Astrocyte (in vitro differentiated cells and primary cell): ENCODE measurements around the gene LRIG1. TPM values are rescaled to one million over a fixed set of nuclear protein-coding genes. Genes with fewer than 3 reads are reported as not detected.

Experiments used
- DNase-seq: peaks from one replicate; pipeline ENCODE4 v3.0.0-alpha.2; 2010; ENCODE audit warnings: low read depth
- FAIRE-seq: peaks from 2 replicates; lab custom pipeline; 2011; peaks lifted over from hg19 to GRCh38; lab: Jason Lieb, UNC
- H2AFZ ChIP-seq: 2 replicates; pipeline ENCODE4 v1.6.0; 2012; ENCODE audit warnings: low read depth, low read length, inconsistent platforms
- H3K27ac ChIP-seq: 2 replicates; pipeline ENCODE4 v1.5.1; 2011; ENCODE audit warnings: low read depth, low read length, inconsistent platforms
- H3K27me3 ChIP-seq: 2 replicates; pipeline ENCODE4 v1.6.0; 2011; ENCODE audit warnings: low read length, inconsistent platforms; ENCODE audit not compliant: insufficient read depth
- H3K36me3 ChIP-seq: 2 replicates; pipeline ENCODE4 v1.5.1; 2011; ENCODE audit warnings: low read length, inconsistent platforms; ENCODE audit not compliant: insufficient read depth
- H3K4me1 ChIP-seq: 2 replicates; pipeline ENCODE4 v1.5.1; 2011; ENCODE audit warnings: low read length, inconsistent platforms; ENCODE audit not compliant: insufficient read depth
- H3K4me2 ChIP-seq: 2 replicates; pipeline ENCODE4 v1.6.0; 2012; ENCODE audit warnings: low read length, inconsistent platforms
- H3K4me3 ChIP-seq: 2 replicates; pipeline ENCODE4 v1.5.1; 2011; ENCODE audit warnings: low read depth, mild to moderate bottlenecking, low read length, inconsistent platforms; ENCODE audit not compliant: insufficient read depth
- H3K79me2 ChIP-seq: 2 replicates; pipeline ENCODE4 v1.6.0; 2012; ENCODE audit warnings: mild to moderate bottlenecking, low read length, inconsistent platforms; ENCODE audit not compliant: insufficient read depth
- H3K9ac ChIP-seq: 2 replicates; pipeline ENCODE4 v1.6.0; 2012; ENCODE audit warnings: mild to moderate bottlenecking, low read length, inconsistent platforms
- H3K9me3 ChIP-seq: 2 replicates; pipeline ENCODE4 v1.5.1; 2012; ENCODE audit warnings: low read depth, mild to moderate bottlenecking, low read length, inconsistent platforms; ENCODE audit not compliant: insufficient read depth
- H4K20me1 ChIP-seq: 2 replicates; pipeline ENCODE4 v1.6.0; 2012; ENCODE audit warnings: low read length, inconsistent platforms; ENCODE audit not compliant: insufficient read depth
- H3K27ac Mint-ChIP-seq: one replicate; pipeline ENCODE4 v1.8.0; 2021; ENCODE audit warnings: mild to moderate bottlenecking, mixed read lengths; ENCODE audit not compliant: unreplicated experiment
- H3K27me3 Mint-ChIP-seq: one replicate; pipeline ENCODE4 v1.8.0; 2021; ENCODE audit warnings: low read depth, mixed read lengths; ENCODE audit not compliant: unreplicated experiment
- H3K36me3 Mint-ChIP-seq: one replicate; pipeline ENCODE4 v1.8.0; 2021; ENCODE audit warnings: low read depth, mixed read lengths; ENCODE audit not compliant: unreplicated experiment
- H3K4me1 Mint-ChIP-seq: one replicate; pipeline ENCODE4 v1.8.0; 2021; ENCODE audit warnings: low read depth, mixed read lengths; ENCODE audit not compliant: unreplicated experiment
- H3K4me3 Mint-ChIP-seq: one replicate; pipeline ENCODE4 v1.8.0; 2021; ENCODE audit warnings: mild to moderate bottlenecking, moderate library complexity, mixed read lengths; ENCODE audit not compliant: unreplicated experiment
- H3K9me3 Mint-ChIP-seq: one replicate; pipeline ENCODE4 v1.8.0; 2021; ENCODE audit warnings: mild to moderate bottlenecking, mixed read lengths; ENCODE audit not compliant: unreplicated experiment
- EZH2 ChIP-seq: IDR thresholded peaks from 2 replicates; pipeline ENCODE4 v1.6.1; 2012; ENCODE audit warnings: mild to moderate bottlenecking, low read length, inconsistent platforms; ENCODE audit not compliant: insufficient read depth
- total RNA-seq: library from RNA; stranded (reverse); gene quantifications from 2 replicates; pipeline ENCODE4 v1.2.1, GENCODE V29; 2021
- TF ChIP-seq, protein P1 (sequence below): IDR thresholded peaks from 2 replicates; pipeline ENCODE4 v1.5.1; 2011; ENCODE audit warnings: low read depth, mild to moderate bottlenecking, inconsistent platforms, low read length, moderate library complexity; ENCODE audit not compliant: insufficient read depth

LRIG1 gene
- total RNA-seq, 1 donor from 2014 or later = 39.7 TPM

DNA sequence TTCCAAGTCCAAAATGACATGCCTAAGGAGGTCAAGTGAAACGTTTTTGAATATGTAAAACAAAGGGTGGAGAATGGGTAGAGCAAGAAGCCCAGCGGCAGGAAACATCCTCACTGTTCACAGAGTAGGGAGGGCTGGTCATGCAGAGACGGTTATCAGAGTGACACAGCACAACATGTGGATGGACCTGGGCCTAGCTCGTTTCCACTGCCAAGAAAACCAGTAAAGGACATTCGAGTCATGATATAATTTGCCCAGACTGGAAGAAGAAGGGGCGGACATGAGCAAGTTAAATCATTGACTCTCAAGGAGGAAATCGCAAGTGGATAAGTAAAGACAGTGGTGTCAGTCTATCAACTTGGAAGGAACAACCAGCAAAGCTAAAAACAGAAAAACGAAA lies 89.3 kb downstream of the LRIG1 start:
- Histone ChIP-seq H3K79me2 (peaks cover 4% of the 10 kb centered on the region), H4K20me1 (no peaks in the 10 kb centered on the region), H3K4me1 (peaks cover 31% of the 10 kb centered on the region), H3K27me3 (no peaks in the 10 kb centered on the region), H3K9ac (no peak overlapping the region), H3K9me3 (no peaks in the 10 kb centered on the region), H2AFZ (no peak overlapping the region), H3K4me2 (no peak overlapping the region), H3K36me3 (no peaks in the 10 kb centered on the region), H3K27ac (no peak overlapping the region), H3K4me3 (no peak overlapping the region)
- Mint-ChIP-seq H3K27me3 (no peaks in the 10 kb centered on the region), H3K36me3 (peaks cover 27% of the 10 kb centered on the region), H3K9me3 (no peaks in the 10 kb centered on the region), H3K27ac (peak overlapping the region; percentile 14), H3K4me3 (no peak overlapping the region), H3K4me1 (peaks cover 45% of the 10 kb centered on the region)
- no peak for FAIRE-seq
- no peak for TF ChIP-seq EZH2
- TF ChIP-seq, protein P1, sequence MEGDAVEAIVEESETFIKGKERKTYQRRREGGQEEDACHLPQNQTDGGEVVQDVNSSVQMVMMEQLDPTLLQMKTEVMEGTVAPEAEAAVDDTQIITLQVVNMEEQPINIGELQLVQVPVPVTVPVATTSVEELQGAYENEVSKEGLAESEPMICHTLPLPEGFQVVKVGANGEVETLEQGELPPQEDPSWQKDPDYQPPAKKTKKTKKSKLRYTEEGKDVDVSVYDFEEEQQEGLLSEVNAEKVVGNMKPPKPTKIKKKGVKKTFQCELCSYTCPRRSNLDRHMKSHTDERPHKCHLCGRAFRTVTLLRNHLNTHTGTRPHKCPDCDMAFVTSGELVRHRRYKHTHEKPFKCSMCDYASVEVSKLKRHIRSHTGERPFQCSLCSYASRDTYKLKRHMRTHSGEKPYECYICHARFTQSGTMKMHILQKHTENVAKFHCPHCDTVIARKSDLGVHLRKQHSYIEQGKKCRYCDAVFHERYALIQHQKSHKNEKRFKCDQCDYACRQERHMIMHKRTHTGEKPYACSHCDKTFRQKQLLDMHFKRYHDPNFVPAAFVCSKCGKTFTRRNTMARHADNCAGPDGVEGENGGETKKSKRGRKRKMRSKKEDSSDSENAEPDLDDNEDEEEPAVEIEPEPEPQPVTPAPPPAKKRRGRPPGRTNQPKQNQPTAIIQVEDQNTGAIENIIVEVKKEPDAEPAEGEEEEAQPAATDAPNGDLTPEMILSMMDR = no peak
- no peak for DNase-seq

DNA sequence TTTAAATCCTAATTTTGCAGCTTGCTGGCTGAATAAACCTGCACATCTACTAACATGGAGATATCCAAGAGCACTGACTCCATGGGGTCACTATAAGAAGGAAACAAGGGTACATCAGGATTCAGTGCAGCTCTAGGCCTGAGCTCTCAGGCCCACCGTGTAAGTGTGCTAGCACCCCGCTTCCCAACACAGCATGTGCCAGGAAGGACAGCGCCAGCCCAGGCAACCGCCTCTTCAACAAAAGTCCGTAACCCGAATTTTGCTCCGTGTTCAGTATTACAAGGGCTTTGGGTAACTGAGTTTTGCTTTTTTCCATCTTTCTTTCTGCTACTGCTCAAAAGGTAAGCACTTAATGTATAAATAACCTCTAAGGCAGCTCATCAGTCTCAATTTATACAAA lies 89.8 kb downstream of the LRIG1 start:
- no peaks in the 10 kb centered on the region for H3K36me3 ChIP-seq
- H3K4me2 ChIP-seq = no peak overlapping the region
- peaks cover 40% of the 10 kb centered on the region for H3K4me1 Mint-ChIP-seq
- peaks cover under 1% of the 10 kb centered on the region for H3K79me2 ChIP-seq
- H3K27me3 Mint-ChIP-seq = no peaks in the 10 kb centered on the region
- H2AFZ ChIP-seq = no peak overlapping the region
- TF ChIP-seq, protein P1 = no peak
- no peak for TF ChIP-seq EZH2
- FAIRE-seq = no peak
- no peak overlapping the region for H3K27ac Mint-ChIP-seq
- no peak overlapping the region for H3K9ac ChIP-seq
- H4K20me1 ChIP-seq = no peaks in the 10 kb centered on the region
- no peak overlapping the region for H3K4me3 Mint-ChIP-seq
- H3K9me3 ChIP-seq = no peaks in the 10 kb centered on the region
- peaks cover 27% of the 10 kb centered on the region for H3K36me3 Mint-ChIP-seq
- no peaks in the 10 kb centered on the region for H3K27me3 ChIP-seq
- no peak overlapping the region for H3K27ac ChIP-seq
- H3K4me3 ChIP-seq = no peak overlapping the region
- DNase-seq = no peak
- no peaks in the 10 kb centered on the region for H3K9me3 Mint-ChIP-seq
- H3K4me1 ChIP-seq = peaks cover 31% of the 10 kb centered on the region

DNA sequence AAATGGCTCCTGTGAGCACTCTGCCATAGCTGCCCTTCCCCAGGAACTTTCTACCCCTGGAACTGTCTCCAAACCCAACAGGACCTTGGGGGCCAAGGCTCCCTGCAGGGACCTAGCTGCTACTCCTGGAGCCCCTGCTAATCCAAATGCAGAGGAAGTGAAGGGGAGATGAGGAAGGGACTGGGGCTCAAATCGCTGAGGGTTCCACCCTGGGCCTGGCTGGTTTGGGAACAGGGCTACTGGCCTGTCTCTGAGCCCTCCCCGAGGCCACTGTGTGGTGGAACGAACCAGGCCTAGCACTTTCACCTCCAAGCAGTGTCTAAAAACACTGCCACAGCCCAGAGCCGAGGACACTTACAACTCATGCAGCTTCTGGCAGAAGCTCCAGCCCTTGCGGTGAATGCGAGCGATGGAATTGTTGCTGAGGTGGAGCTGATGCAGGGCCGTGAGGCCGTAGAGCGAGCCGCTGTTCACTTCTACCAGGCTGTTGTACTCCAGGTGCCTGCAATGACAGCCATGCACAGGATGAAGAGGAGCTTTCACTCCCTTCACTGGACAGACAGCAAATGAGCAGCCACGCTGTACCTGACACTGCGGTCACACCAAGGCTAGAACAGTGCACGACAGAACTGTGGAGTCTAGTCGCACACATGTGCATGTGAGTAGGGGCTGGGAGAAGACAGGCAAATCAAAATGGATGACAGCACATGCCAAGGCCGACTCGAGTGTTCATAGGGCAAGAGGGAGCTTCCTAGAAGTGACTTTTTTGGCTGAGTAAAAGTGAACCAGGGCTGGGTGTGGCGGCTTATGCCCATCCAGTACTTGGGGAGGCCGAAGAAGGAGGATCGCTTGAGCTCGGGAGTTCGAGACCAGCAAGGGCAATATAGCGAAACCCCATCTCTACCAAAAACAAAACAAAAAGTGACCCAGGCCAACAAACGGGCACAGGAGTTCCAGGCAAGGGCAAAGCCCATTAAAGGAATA lies 90.8 kb downstream of the LRIG1 start:
- H3K4me2 ChIP-seq = no peak overlapping the region
- no peaks in the 10 kb centered on the region for H3K9me3 Mint-ChIP-seq
- no peak overlapping the region for H3K9ac ChIP-seq
- H3K36me3 Mint-ChIP-seq = peaks cover 27% of the 10 kb centered on the region
- H3K27me3 Mint-ChIP-seq = no peaks in the 10 kb centered on the region
- H3K27ac Mint-ChIP-seq = no peak overlapping the region
- no peak for TF ChIP-seq EZH2
- TF ChIP-seq, protein P1 = no peak
- H3K4me1 Mint-ChIP-seq = peaks cover 42% of the 10 kb centered on the region
- H3K4me3 Mint-ChIP-seq = no peak overlapping the region
- no peaks in the 10 kb centered on the region for H3K36me3 ChIP-seq
- no peak overlapping the region for H3K27ac ChIP-seq
- H3K9me3 ChIP-seq = no peaks in the 10 kb centered on the region
- H4K20me1 ChIP-seq = no peaks in the 10 kb centered on the region
- no peaks in the 10 kb centered on the region for H3K79me2 ChIP-seq
- no peaks in the 10 kb centered on the region for H3K27me3 ChIP-seq
- peaks cover 40% of the 10 kb centered on the region for H3K4me1 ChIP-seq
- no peak for FAIRE-seq
- no peak overlapping the region for H3K4me3 ChIP-seq
- no peak for DNase-seq
- H2AFZ ChIP-seq = no peak overlapping the region
